WI38 (cell line): Measurements from ENCODE around the gene SLC15A3.

Experiments
- H3K4me3 ChIP-seq: 2 replicates; pipeline ENCODE4 v1.5.1; 2011; ENCODE audit warnings: low read depth, mild to moderate bottlenecking, control low read depth, low read length
- CTCF ChIP-seq: IDR thresholded peaks from 2 replicates; pipeline ENCODE4 v1.5.1; 2012; ENCODE audit warnings: low read depth, mild to moderate bottlenecking, control low read depth, low read length

The SLC15A3 gene

GRCh38 chr11:60919956-60920355 lies 32.0 kb downstream of the SLC15A3 start:
- H3K4me3 ChIP-seq: no peak overlapping the region
- no peak for TF ChIP-seq CTCF

- no peak for TF ChIP-seq CTCF
- H3K4me3 ChIP-seq: no peak overlapping the region
These were observed 32.7 kb downstream of the SLC15A3 start for GRCh38 chr11:60919320-60919719.

- no peak overlapping the region for H3K4me3 ChIP-seq
- TF ChIP-seq CTCF: no peak
These were observed 33.1 kb downstream of the SLC15A3 start for GRCh38 chr11:60918939-60919265.

DNA sequence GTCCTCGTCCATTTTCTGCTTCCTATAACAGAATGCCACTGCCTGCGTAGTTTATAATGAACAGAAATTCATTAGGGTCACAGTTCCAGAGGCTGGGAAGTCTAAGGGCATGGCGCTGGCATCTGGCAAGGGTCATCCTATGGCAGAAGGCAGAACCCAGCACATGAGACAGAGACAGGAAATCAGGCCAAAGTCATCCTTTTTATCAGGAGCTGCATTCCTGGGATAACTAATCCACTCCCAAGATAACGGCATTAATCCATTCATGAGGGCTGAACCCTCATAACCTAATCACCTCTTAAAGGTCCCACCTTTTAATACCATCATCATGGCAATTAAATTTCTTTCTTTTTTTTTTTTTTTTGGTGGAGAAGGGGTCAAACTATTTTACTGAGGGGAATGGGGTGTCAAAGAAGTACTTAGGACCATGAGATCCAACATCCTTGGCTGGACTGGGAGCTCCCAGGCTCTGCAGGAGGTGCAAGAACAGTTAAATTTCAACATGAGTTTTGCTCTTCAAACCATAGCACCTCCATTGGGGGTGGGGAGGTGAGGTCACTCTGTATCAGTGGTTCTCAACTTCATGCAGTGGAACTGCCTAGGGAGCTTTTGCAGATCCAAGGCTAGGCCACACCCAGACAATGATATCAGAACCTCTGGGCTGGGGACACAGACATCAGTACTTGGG lies 33.6 kb downstream of the SLC15A3 start:
- H3K4me3 ChIP-seq: no peak overlapping the region
- TF ChIP-seq CTCF: no peak

GRCh38 chr11:60917267-60917666 lies 34.7 kb downstream of the SLC15A3 start:
- TF ChIP-seq CTCF: no peak
- H3K4me3 ChIP-seq: no peak overlapping the region

- H3K4me3 ChIP-seq: no peak overlapping the region
- no peak for TF ChIP-seq CTCF
These were observed 35.2 kb downstream of the SLC15A3 start for GRCh38 chr11:60916669-60917206.

GRCh38 chr11:60915248-60915914 lies 36.6 kb downstream of the SLC15A3 start:
- H3K4me3 ChIP-seq: peak overlapping the region; percentile 73
- no peak for TF ChIP-seq CTCF
